Bronchial epithelial cell (primary cell): ENCODE data around the gene MYH6. TPM values are rescaled to one million over a fixed set of nuclear protein-coding genes. Genes with fewer than 3 reads are reported as not detected.
"Not testable (repeated sequence)": the region's sequence is repeated elsewhere in the genome, so short reads cannot be mapped to it uniquely, and the experiment has no call there.

Source experiments
- DNase-seq: peaks from one replicate; pipeline ENCODE4 v3.0.0-alpha.2; 2010; ENCODE audit warnings: low read depth
- FAIRE-seq: peaks from 2 replicates; lab custom pipeline; 2011; peaks lifted over from hg19 to GRCh38; lab: Jason Lieb, UNC
- H3K27me3 ChIP-seq: 2 replicates; pipeline ENCODE4 v1.5.1; 2011; ENCODE audit warnings: low read length; ENCODE audit not compliant: control insufficient read depth, insufficient read depth
- H3K36me3 ChIP-seq: 2 replicates; pipeline ENCODE4 v1.5.1; 2011; ENCODE audit warnings: low read length; ENCODE audit not compliant: control insufficient read depth, insufficient read depth
- H3K4me3 ChIP-seq: 2 replicates; pipeline ENCODE4 v1.5.1; 2011; ENCODE audit warnings: mild to moderate bottlenecking, low read depth, low read length, control low read depth
- total RNA-seq: library from RNA; depleted of rRNA; stranded (reverse); fragments of >200 nt; gene quantifications from 2 replicates; pipeline ENCODE4 v1.2.1, GENCODE V29; 2014
- TF ChIP-seq, protein P1 (sequence below): IDR thresholded peaks from 2 replicates; pipeline ENCODE4 v1.5.1; 2011; ENCODE audit warnings: mild to moderate bottlenecking, moderate library complexity, low read length, control low read depth, inconsistent platforms; ENCODE audit not compliant: insufficient read depth, severe bottlenecking

MYH6 gene
- total RNA-seq, 1 donor from 2014 or later = not detected

DNA sequence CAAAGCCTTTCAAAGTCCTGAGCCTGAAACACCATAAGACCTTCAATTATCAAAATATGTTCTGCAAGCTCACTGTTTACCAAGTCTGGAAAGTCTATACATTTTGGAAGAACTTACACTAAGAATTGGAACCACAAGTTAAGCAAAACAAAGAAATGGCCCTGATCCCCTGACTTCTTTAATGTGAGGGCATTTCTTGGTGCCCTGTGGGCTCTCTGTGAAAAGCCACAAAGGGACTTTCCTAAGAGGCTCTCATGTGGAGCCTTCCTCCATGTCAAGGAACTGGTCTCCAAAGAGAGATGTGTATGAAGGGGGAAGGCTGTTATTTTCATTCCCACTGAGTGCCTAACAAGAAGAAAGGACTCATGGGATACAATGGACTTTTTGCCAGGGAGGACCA is 13.5 kb upstream of the MYH6 start:
- Histone ChIP-seq H3K27me3 (peaks cover 6% of the 10 kb centered on the region), H3K36me3 (no peaks in the 10 kb centered on the region), H3K4me3 (no peak overlapping the region)
- TF ChIP-seq, protein P1, sequence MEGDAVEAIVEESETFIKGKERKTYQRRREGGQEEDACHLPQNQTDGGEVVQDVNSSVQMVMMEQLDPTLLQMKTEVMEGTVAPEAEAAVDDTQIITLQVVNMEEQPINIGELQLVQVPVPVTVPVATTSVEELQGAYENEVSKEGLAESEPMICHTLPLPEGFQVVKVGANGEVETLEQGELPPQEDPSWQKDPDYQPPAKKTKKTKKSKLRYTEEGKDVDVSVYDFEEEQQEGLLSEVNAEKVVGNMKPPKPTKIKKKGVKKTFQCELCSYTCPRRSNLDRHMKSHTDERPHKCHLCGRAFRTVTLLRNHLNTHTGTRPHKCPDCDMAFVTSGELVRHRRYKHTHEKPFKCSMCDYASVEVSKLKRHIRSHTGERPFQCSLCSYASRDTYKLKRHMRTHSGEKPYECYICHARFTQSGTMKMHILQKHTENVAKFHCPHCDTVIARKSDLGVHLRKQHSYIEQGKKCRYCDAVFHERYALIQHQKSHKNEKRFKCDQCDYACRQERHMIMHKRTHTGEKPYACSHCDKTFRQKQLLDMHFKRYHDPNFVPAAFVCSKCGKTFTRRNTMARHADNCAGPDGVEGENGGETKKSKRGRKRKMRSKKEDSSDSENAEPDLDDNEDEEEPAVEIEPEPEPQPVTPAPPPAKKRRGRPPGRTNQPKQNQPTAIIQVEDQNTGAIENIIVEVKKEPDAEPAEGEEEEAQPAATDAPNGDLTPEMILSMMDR = no peak
- DNase-seq (no peak), FAIRE-seq (no peak)

DNA sequence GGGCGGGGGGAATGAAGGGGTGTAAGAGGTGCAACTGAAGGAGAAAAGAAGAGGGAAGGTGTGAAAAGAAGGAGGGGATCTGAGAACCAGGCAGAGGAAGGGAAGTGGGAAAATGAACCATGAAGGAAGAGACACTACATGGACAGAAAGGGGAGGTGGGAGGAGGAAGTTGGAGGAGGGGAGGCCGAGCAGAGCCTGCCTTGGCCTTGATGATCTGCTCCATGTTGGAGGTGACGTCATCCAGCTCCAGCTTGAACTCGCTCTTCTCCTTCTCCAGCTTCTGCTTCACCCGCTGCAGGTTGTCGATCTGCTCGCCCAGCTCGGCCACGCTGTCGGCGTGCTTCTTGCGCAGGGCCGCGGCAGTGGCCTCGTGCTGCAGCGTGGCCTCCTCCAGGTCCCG is 11.6 kb upstream of the MYH6 start:
- not testable (repeated sequence) for DNase-seq, FAIRE-seq, H3K4me3 ChIP-seq, H3K27me3 ChIP-seq, H3K36me3 ChIP-seq

DNA sequence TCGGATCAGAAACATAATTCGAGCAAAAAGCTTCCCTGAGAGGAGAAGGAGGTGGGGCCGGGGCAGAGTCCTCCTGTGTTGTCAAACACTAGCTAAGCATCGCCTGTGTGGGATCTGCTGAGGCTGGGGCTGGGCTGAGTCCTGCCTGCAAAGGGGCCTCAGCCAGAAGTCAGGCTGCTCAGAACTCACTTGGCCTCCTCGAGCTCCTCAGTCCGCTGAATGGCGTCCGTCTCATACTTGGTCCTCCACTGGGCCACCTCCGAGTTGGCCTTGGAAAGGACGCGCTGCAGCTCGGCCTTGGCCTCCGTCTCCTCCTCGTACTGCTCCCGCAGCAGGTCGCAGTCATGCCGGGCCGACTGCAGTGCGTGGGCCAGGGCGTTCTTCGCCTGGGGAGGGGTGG is 9.9 kb upstream of the MYH6 start:
- H3K36me3 ChIP-seq = no peaks in the 10 kb centered on the region
- peaks cover 6% of the 10 kb centered on the region for H3K27me3 ChIP-seq
- TF ChIP-seq, protein P1 = no peak
- H3K4me3 ChIP-seq = no peak overlapping the region
- FAIRE-seq = no peak
- DNase-seq = no peak

DNA sequence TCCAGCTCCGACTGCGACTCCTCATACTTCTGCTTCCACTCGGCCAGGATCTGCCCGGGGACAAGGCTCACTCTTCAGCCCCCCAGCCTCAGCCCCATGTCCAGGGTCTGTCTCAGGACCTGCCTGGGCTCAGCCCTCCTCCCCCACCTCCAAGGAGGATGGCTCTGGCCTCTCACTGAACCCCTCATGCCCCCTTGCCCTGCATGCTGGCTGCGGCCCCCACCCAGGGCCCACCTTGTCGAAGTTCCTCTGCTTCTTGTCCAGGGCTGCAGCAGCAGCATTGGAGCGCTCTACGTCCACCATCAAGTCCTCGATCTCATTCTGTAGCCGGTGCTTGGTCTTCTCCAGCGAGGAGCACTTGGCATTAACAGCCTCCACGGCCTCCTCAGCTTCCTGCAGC is 9.2 kb upstream of the MYH6 start:
- peak; percentile 93 for FAIRE-seq
- H3K27me3 ChIP-seq, H3K4me3 ChIP-seq, DNase-seq, H3K36me3 ChIP-seq: not testable (repeated sequence)

DNA sequence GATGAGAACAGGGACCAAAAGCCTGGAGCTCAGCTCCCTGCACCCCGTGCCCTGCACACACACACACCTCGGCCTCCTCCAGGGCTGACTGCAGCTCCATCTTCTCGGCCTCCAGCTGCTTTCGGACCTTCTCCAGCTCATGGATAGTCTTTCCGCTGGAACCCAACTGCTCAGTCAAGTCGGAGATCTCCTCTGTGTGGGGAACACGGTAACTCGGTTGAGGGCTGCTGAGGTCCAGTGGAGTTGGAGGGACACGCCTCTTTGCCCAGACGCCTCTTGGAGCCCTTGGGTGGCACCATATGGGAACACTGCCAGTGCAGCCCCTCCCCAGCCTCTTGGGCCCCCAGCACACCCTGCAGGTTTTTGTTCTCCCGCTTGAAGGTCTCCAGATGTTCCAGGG is 8.7 kb upstream of the MYH6 start:
- H3K36me3 ChIP-seq = no peaks in the 10 kb centered on the region
- TF ChIP-seq, protein P1 = no peak
- DNase-seq (no peak), FAIRE-seq (no peak)
- H3K4me3 ChIP-seq = no peak overlapping the region
- peaks cover 3% of the 10 kb centered on the region for H3K27me3 ChIP-seq

DNA sequence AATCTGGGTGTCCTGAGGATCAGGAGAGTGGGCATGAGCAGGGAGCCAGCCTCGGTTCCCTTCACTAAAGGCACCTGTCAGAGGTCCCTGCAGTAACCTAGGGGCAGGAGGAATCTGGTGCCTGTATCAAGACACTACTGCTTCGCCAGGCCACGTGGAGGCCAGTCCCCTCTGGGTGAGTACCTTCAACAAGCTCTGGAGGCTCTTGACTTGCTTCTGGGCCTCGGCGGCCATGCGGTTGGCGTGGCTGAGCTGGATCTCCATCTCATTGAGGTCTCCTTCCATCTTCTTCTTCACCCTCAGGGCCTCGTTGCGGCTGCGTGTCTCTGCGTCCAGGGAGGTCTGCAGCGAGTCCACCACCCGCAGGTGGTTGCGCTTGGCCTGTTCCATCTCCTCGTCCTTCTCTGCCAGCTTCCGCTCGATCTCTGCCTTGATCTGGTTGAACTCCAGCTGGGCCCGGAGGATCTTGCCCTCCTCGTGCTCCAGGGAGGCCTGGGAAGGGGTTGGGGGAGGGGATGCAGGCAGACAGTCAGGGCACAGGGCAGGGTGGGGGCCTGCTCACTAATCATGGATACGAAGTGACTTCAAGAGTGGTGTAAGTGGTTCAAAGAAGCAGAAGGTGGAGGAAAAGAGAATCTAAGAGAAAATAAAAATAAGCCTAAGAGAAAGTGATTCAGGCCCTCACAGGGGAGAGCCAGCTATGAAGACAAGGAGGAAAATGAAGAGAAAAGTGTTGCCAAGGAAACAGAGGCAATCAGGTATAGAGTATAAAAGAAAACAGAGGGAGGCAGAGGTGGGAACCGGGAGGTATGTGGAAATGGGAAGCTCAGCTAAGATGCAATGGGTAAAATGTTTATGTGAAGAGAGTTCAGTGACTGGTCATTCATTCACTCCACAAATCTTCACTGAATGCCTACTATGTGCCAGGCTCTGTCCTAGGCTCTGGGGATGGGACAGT is 8.0 kb upstream of the MYH6 start:
- H3K4me3 ChIP-seq = no peak overlapping the region
- H3K27me3 ChIP-seq = peaks cover 3% of the 10 kb centered on the region
- no peaks in the 10 kb centered on the region for H3K36me3 ChIP-seq
- DNase-seq (no peak), FAIRE-seq (no peak)
- TF ChIP-seq, protein P1 = no peak
